GM21447 (cell line): Measurements from ENCODE around the gene LRRTM2.

Experiments
- ATAC-seq: cut with Tn5 transposase; IDR thresholded peaks from one replicate; pipeline ENCODE4 v1.9.1; 2021; ENCODE audit not compliant: unreplicated experiment

LRRTM2 gene

DNA sequence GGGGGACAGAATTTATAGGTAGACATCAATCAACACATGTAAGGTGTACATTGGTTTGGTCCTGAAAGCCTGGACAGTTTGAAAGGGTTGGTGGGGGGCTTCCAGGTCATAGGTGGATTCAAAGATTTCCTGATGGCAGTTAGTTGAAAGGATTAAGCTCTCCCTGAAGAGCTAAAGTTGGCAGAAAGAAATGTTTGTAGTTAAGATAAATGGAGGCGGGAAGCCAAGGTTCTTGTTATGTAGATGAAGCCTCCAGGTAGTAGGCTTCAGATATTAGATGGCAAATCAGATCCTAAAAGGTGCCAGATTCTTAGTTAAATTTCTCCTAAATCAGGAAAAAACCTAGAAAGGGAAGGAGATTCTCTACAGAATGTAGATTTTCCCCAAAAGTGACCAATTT is 9.0 kb upstream of the LRRTM2 start:
- ATAC-seq = no peak

DNA sequence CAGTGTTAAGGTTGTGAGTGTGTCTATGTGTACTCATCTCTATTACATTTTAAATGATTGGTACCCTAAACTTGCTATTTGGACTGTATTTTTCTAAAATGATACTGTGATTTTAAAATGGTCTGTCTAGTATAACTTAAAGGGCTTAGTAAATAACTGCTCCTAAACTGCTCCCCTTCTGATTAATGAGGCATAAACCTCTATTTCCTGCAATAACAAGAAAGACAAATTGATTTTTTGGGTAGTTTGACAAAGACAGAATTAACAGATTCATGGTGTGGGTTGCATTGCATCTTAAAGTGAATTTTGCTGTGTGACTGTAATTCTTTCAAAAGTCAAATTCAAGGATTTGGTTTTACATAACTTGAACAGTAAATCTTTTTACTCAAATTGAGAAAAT is 8.1 kb upstream of the LRRTM2 start:
- no peak for ATAC-seq

DNA sequence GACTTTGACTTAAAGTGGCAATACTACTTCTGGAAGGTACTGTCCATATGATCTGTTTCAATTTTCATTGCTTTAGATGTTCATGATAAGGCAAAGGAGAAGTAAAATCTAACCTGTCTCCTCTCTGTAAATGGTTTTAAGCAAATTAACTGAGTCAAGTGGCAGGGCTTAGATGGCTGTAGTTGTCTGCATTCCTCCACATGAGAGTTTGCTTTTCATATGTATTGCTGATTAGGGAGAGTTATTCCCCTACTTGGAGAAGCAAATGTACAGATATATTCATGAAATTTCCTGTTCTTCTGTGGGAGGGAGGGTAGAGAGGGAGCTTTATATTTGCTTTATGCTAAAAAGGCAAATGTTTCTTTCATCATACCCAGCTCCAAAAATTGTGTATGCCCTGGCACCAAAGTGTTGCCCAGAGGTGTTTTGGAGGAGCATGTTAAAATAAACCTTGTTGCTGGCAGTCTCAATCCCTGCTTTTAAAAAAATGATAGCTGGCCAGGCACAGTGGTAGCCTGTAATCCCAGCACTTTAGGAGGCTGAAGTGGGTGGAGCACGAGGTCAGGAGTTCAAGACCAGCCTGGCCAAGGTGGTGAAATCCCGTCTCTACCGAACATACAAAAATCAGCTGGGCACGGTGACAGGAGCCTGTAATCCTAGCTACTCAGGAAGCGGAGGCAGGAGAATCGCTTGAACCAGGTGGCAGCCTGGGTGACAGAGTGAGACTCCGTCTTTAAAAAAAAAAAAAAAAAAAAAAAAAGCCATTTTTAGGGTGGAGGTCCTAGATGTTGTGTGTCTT is 3.5 kb upstream of the LRRTM2 start:
- no peak for ATAC-seq

DNA sequence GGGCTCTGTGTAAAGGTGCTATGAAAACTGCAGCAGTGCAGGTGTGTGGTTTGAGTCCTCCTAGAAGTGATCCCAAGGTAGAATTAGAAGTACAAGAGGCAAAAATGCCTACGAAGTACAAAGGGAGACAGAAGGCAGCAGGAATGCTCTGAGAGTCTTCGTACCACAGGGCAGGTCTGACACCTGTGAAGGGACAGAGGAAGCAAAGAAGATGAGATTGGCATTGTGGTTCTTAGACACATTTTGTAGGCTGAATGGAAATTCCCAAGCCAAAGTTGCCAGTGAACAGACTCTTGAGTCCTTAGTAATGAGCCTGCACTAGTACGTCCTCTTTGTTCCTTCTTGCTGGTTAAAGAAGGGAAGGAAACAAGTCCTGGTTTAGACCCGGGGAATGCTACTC is 1.7 kb upstream of the LRRTM2 start:
- no peak for ATAC-seq

DNA sequence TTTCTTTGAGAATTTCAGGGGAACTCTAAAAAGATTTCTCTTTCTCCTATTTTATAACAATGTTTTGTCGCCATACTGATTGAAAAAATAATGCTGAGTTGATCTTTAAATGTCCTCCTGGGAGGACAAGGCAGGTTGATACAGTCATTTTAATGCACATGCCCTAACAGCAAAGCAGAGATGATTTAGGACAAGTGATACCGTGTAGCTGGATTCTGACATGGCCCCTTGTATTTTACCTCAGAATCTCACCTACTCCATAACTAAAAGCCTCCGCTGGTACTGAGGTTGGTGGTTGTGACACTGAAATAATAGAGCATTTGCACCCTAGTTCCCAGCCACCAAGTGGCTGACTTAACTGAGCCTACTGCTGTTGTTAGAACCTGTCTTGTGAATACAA is 811 bp upstream of the LRRTM2 start:
- no peak for ATAC-seq

DNA sequence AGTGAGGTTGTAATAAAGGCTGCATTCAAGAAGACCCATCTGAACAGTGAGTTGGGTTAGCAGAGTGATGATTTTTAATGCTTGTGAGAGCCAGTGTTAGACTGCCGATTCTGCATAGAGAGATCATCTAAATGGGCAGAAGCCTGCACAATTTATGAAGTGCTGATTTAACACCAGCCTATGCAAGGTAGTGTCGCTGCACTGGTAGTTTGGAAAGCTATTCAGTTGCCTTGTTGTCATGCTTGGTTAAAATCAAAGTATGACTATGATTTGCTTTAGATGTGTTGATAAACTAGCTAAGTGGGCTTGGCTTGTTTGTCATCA is 379 bp upstream of the LRRTM2 start:
- ATAC-seq = no peak

DNA sequence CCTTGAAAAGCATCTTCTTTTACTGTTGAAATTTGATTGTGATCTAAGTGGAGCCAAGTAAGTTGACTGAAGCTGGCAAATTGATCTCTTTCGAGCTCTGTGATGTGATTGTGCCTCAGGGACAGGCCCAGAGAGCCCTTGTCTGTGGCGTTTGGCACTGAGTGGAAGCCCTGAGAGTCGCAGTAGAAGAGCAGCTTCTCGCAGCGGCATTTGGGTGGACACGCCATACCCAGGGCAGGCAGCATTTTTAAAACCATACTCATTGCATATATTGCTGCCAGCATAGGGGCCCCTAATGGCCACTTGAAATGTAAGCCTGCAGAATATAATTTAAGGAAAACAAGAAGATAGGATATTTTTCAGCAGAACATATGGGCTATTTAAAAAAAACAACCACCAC is 894 bp downstream of the LRRTM2 start:
- ATAC-seq = no peak

DNA sequence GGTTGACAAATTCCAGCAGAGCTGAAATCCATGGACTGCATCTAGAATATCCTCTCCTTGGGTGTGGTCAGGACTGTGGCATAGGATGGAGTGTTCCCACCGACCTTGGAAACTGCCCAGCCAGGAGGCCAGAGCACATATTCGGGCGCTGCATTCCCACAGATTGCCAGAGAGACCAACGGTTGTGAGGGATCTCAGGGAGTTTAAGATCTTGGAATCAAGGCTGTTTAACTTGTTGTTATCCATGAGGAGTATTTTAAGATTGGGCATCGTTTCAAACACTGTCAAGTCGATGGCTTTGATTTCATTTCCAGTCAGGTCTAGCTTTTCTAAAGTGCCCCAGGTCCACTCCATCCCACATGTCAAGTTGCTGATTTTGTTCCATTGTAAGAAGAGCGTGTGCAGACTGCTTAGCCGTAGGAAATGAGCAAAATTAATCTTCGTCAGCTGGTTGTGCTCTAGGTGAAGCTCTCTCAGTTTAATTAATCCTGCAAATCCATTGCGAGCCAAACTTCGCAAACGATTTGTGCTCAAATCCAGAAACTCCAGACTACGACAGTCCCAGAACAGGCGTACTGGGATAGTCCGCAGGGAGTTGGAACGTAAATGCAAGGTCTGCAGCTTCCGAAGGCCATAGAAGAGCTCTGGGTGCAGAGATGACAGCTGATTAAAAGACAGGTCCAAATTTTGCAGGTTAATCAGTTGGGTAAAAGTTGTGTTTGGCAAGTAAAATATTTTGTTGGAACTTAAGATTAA is 1.5 kb downstream of the LRRTM2 start:
- ATAC-seq = no peak

DNA sequence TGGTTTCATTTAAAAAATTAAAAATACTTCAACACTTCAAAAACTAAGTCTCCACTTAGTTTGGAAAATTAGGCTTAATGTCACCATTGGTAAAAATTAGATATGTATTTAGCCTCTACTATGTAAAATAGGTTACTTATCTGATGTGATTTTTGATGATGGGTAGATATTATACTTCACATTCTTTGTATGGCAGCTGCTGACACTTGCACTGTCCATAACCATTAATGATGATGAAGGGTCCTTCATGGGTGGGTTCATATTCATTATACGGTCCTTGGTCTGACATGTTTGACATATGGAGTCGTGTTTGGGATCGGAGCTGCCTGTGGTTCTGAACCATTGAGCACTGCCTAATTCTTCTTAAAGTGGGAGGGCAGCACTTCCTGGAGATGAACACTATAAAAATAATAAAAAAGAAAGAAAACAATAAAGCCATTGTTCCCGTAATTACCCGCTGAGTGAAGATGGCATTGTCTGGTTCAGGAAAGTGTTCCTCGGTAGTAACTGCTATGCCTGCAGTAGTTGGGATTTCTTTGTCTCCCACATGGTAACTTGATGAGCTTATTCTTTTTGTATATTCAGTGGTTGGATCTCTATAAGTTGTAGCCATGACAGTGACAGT is 2.2 kb downstream of the LRRTM2 start:
- ATAC-seq = no peak

DNA sequence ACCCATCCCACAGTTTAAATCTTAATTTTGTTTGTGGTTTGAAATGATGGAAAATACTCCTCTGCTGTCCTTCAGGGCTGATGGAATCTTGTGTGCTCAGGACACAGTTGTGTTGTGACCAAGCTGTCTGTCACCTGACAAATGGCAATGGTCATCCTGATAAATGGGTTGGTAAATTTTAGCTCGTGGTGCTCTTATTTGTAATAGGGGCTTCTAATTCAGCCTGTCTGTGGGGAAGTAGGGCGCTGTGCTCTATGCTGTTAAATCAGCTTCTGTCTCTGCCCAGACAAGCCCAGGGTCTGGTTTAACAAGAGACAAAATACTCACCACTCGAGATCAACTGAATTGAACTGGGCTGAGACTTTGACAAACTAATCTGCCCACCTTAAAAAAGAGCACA is 4.5 kb downstream of the LRRTM2 start:
- ATAC-seq = no peak

DNA sequence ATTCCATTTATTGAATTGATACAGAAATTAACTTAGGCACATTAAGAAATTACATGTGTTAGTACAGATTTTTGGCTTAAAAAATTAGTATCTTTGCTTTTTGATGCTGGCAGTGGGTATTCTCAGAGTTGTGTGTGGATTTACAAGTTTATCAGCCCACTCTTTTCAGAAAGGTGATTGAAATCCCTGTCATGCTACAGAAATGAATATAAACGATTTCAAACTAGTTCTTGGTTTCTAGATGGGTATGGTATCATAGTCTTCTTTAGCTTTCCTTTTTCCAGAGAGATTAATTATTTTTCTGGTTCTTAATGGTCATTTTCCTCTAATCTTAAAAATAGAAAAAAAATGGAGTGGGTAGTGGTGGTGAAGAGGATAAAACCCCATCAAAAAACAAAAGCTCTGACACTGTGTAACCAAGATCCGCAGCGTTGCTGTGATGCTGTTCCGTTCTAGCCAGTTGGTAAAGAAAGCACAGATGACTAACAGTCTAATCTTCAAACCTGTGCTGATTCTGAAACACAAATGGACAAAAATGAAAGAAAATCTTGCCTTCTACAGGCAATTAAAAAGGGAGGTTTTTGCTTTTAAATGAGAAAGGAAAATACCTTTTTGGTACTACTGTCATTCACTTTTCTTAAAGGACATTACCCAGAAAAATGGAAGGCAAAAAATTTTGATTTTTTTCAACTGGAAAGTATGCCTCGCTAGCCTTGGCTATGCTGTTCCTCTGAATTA is 5.2 kb downstream of the LRRTM2 start:
- no peak for ATAC-seq

DNA sequence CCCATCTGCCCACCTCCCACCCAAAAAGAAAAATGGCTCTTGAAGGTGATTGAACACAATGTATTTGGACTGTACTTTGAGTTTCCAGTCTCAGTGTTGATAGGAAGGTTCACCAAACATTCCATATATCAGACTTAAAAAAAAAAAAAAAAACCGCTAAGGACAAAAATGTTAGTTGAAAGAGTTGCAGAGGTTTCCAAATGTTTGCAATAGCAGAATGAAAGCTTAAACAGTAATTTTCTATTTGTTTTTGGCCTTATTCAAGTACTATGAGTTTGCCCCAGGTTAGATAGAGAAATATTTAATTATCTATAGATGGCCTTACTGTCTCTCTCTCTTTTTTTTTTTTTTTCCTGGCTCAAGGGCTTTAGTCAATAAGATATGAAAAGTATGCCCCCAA is 6.1 kb downstream of the LRRTM2 start:
- ATAC-seq = no peak

DNA sequence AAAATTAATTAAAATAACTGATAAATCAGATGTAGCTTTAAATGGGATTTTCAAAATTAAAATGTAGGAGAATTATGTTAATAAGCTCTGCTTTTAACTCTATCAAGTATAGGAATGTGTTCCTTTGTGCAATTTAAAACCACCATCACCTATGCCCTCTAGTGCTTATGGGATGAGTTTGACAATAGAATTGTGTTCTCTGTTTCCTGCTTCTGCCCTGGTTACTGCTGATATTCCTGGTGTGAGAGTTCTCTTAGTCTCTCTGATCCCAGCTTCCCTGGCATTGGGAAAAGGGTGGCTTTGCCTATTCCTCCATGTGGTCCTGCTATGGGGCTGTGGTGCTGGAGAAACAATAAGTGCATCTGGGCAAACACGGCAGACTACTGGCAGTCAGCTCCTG is 8.1 kb downstream of the LRRTM2 start:
- ATAC-seq = no peak

DNA sequence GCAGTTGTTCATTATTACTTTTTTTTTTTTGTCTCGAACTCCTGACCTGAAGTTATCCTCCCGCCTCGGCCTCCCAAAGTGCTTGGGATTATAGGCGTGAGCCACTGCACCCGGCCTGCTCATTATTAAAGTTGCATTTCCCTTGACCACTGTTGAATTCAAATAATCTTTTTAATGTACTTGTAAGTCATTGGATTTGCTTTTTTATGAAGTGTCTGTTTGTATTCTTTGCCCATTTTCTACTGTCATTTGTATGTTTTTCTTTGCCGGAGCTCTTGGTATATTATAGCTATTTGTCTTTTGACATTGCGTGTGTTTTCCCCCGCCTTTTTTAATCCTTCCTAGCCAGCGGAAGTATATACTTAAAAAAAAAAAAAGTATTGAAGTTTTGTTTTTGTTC is 22.0 kb downstream of the LRRTM2 start:
- no peak for ATAC-seq

DNA sequence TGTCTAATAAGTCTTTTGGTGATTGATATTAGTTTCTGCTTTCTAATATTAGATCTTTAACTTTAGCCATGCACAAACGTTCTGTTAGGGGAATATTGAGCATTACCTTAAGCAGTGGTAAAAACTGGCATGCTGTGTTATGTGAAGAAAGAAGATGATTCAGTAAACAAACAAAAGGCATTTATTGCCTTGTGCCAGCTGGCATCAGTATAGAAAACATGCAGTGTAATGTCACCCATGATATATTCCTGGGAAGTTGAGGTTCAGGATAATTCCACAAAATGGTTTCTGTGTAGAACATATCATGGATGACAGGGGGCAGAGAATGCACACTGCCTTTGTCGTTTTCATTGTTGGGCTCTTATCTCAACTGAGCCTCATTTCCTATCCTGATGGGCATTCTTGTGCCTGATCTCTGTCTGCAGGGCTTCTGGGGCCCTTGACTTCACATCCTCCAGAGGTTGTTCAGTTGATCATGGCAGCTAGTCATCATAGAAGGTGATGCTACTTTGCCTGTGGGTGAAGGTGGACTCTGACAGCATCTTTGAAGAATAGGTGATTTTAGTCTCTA is 24.2 kb downstream of the LRRTM2 start:
- ATAC-seq = no peak

DNA sequence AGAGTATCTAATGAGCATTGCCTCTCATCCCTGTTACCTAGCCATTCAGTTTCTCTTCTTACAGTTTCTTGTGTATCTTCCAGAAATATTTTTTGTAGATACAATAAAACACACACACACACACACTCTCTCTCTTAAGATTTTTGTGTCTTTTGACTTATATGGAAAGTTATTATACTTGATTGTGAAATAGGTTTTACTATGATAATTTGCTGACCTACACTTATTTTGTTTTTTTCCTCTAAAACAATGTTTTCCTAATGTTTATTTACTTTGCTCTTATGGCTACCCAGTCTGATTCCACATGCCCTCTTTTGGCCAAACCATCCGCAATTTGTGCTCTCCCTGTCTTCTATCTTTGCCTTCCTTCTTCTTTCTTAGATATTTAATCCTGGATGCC is 25.3 kb downstream of the LRRTM2 start:
- ATAC-seq = no peak

DNA sequence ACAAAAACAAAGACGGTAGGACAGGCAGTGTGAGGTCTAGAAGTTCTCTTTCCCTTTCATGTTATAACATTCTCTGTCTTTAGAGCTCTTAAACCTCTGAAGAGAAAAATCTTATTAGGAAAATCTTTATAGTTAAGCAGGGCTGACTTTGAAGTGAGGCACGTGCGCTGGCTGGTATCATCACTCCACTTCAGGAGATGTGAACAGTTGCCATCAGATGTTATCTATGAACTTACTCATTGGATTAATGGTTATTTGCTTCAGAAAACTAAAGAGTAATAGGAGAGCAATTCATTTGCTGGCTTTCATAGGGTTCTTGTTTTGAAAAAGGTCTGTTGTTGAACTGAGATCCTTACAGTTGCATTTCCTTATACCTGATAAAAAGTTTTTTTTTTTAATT is 25.7 kb downstream of the LRRTM2 start:
- no peak for ATAC-seq

DNA sequence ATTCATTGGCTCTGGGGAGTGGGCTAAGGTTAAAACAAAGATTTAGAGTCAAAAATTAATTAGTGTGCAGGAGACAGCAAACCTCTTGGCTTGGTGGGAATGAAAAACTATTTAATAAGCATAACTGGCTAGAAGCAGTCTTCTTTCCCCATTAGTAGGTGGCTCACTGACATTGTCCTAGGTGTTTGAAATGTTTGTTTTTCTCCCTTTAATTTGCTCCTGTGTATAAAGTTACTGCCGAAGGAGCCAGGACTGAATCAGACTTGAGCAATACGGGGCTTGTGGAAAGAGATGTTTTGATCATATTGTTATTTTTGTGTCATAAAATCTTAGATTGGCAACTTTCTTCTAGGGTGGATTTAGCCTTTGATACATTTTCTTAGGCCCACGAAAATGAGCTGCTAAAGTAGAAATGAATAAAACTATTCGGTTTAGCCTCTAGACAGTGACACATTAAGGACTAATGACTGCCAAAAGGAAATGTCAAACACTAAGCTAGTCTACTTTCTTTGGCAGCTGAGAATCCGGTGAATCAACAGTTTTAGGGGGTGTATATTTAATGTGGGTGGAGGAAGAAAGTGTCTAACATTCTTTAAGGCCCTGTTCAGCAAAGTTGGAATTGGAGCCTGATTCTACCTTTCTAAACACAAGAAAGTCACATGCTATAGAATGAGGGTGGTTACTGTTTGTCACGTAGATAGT is 30.2 kb downstream of the LRRTM2 start:
- no peak for ATAC-seq

DNA sequence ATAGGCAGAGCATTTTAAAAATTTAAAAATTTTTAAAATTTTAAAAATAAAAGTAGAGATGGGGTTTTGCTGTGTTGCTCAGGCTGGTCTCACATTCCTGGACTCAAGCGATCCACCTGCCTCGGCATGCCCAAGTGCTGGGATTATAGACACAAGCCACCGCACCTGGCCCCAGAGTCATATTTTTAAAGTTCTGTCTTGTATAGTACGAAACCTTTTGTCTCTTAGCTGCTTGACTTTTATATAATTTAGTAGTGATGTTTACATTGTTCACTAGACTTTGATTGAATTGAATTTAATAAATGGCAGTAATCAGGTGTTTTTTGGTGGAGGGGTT is 31.0 kb downstream of the LRRTM2 start:
- ATAC-seq = no peak

DNA sequence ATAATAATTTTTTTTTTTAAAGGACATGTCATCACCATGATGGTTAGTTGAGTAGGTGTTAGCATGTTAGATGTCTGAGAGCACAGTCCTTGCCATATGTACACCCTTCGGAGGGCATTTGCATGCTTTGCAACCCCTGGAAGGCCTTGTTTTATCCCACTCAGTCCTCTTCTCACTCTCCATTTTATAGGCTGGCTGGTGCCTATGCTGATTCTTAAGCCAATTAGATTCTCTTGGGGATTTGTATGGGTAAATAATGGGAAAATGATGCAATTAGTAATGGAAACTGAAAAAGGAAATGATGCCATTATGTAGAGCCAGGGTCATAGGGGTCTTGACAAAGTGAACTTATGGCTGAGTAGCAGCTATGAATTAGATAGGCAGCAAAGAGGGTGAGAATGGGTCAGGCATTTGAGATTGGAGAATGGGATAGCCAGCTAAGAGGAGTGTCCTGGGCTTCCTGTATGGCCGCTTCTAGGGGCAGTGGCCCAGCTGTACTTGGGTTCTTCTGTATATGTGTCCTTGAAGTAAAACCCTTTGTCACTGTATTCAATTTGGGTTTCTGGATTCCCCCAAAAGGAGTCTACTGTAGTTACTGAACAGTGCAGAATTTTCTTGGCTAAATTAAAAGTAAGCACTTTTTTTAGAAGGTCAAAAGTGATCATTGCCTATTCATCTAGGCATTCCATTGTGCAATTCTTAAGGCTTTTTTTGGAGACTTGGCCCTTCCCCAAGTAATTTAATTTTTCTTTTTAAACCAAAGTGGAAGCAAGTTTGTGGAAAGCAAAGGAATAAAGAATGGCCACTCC is 31.6 kb downstream of the LRRTM2 start:
- no peak for ATAC-seq
